Cardiac muscle cell (in vitro differentiated cells and primary cell): ENCODE results near the gene EEF1A2. TPM values are rescaled to one million over a fixed set of nuclear protein-coding genes. Genes with fewer than 3 reads are reported as not detected.

ENCODE experiments used
- DNase-seq, 2 donors: peaks; one replicate each; pipeline versions ENCODE4 v3.0.0 to v3.0.0-alpha.2; 2010 to 2017; ENCODE audit warnings: low read depth in 1 of 2, low spot score in 1 of 2
- H3K27ac ChIP-seq: fragments of 200-600 bp; sonication (generic); 2 replicates; pipeline ENCODE4 v1.5.1; 2016
- H3K27me3 ChIP-seq: fragments of 200-600 bp; sonication (generic); 2 replicates; pipeline ENCODE4 v1.6.0; 2016; ENCODE audit warnings: control low read depth
- H3K36me3 ChIP-seq: fragments of 200-600 bp; sonication (generic); 2 replicates; pipeline ENCODE4 v1.5.1; 2016; ENCODE audit warnings: control low read depth
- H3K4me1 ChIP-seq: fragments of 200-600 bp; sonication (generic); 2 replicates; pipeline ENCODE4 v1.8.1; 2017; ENCODE audit warnings: low read depth, mild to moderate bottlenecking, mixed run types
- H3K4me3 ChIP-seq: fragments of 200-600 bp; sonication (generic); 2 replicates; pipeline ENCODE4 v1.5.1; 2016; ENCODE audit warnings: mild to moderate bottlenecking
- H3K9me3 ChIP-seq: fragments of 200-600 bp; sonication (generic); 2 replicates; pipeline ENCODE4 v1.5.1; 2017; ENCODE audit warnings: low read depth, mild to moderate bottlenecking, control low read depth
- polyA plus RNA-seq: library from polyadenylated mRNA; unstranded; fragments of >200 nt; fragmentation: Nextera tagmentation; extraction: Ambion mirVana; gene quantifications from 2 replicates; pipeline ENCODE4 v1.2.1, GENCODE V29; 2016
- total RNA-seq: library from RNA; depleted of rRNA; stranded (reverse); fragments of >200 nt; gene quantifications from 2 replicates; pipeline ENCODE4 v1.2.3, GENCODE V29; 2016
- TF ChIP-seq, protein P1 (sequence below): IDR thresholded peaks from 2 replicates; pipeline ENCODE4 v1.5.1; 2012; ENCODE audit warnings: low read depth, mild to moderate bottlenecking, low read length

The EEF1A2 gene
- total and polyA plus RNA-seq, 2 experiments from 2014 or later, result 309 to 1,016 TPM

DNA sequence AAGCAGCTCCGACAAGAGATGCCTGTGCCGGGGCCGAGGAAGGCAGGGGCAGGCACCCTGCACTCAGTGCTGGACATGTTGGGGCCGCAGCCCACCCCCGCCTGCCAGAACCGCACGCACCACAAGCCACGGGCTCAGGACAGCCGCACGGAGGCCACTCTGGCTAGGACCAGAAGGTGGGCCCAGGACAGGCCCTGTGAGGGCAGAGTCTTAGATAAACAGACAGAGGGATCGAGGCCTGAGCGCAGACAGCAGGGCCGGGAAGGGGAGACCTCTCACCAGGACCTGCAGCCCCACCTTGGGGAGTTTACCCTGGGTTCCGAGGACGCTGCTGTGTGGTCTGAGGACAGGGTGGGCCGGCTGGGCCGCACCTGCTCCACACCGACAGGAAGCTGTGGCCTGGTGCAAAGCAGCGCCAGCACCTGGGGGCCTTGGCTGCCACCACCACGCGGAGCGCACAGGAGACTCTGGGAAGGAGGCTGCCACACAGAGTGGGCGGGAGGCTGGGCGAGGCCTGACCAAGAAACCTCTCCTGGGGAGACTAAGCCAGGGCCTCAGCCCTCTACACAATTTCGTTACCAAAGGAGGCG is 58.4 kb downstream of the EEF1A2 start:
- DNase-seq, result no peak
- TF ChIP-seq, protein P1, sequence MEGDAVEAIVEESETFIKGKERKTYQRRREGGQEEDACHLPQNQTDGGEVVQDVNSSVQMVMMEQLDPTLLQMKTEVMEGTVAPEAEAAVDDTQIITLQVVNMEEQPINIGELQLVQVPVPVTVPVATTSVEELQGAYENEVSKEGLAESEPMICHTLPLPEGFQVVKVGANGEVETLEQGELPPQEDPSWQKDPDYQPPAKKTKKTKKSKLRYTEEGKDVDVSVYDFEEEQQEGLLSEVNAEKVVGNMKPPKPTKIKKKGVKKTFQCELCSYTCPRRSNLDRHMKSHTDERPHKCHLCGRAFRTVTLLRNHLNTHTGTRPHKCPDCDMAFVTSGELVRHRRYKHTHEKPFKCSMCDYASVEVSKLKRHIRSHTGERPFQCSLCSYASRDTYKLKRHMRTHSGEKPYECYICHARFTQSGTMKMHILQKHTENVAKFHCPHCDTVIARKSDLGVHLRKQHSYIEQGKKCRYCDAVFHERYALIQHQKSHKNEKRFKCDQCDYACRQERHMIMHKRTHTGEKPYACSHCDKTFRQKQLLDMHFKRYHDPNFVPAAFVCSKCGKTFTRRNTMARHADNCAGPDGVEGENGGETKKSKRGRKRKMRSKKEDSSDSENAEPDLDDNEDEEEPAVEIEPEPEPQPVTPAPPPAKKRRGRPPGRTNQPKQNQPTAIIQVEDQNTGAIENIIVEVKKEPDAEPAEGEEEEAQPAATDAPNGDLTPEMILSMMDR, result no peak
- H3K4me1 ChIP-seq, result no peaks in the 10 kb centered on the region
- no peak overlapping the region for H3K4me3 ChIP-seq
- no peaks in the 10 kb centered on the region for H3K36me3 ChIP-seq
- no peaks in the 10 kb centered on the region for H3K27me3 ChIP-seq
- H3K27ac ChIP-seq, result no peak overlapping the region
- H3K9me3 ChIP-seq, result no peaks in the 10 kb centered on the region

DNA sequence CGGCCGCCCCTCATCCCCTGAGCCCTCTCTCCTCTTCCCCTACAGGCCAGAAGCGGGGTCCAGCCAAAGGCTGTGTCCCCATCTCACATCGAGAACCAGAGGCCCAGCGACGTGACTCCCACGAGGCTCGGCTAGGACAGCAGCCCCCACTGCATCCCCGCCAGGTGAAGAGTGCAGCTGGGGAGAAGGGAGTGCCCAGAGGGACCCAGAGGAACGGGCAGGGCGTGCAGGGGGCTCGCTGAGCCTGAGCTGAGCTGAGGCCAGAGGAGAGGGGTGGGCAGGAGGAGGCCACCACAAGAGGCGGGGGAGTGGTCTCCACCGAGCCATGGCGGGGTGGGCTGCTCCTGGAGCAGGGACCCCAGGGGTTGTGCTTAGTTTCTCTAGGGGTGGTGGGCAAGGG is 59.0 kb downstream of the EEF1A2 start:
- no peaks in the 10 kb centered on the region for H3K36me3 ChIP-seq
- no peak overlapping the region for H3K27ac ChIP-seq
- H3K4me3 ChIP-seq, result no peak overlapping the region
- no peaks in the 10 kb centered on the region for H3K4me1 ChIP-seq
- no peaks in the 10 kb centered on the region for H3K9me3 ChIP-seq
- no peak for DNase-seq
- TF ChIP-seq, protein P1, result no peak
- no peaks in the 10 kb centered on the region for H3K27me3 ChIP-seq

DNA sequence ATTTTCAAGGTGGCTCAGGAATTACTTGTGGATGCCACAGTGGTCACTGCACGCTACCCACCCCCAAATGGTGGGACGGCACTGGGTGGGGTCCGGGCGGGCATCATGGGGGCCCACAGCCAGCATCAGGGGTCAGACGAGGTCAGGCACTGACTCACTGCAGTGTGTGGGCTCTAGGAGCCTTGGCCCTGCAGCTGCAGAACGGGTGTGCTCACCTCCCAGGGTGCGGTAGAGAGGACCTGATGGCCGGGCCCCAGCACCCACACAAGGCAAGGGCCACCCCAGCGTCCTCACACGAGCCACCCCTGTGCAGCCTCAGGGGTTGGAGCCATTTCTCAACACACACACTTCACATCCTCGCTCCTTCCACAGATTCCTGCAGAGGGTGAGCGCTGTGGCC is 60.8 kb downstream of the EEF1A2 start:
- Histone ChIP-seq H3K4me1 (no peaks in the 10 kb centered on the region), H3K9me3 (no peaks in the 10 kb centered on the region), H3K4me3 (no peak overlapping the region), H3K27ac (no peak overlapping the region), H3K36me3 (no peaks in the 10 kb centered on the region), H3K27me3 (no peaks in the 10 kb centered on the region)
- TF ChIP-seq, protein P1, result no peak
- DNase-seq, result no peak

Other genes with a start within 250 kb of the EEF1A2 start
- 1.1 TPM in 1 of 2 replicates, not detected in the other for gene NKAIN4, start 244.6 kb downstream of the EEF1A2 start, total RNA-seq
- 0.44 TPM in 1 of 2 replicates, not detected in the other for gene NKAIN4, start 244.6 kb downstream of the EEF1A2 start, polyA plus RNA-seq
- gene ARFGAP1, start 226.3 kb downstream of the EEF1A2 start, total RNA-seq, result 63.2 and 96.5 TPM in 2 replicates
- gene ARFGAP1, start 226.3 kb downstream of the EEF1A2 start, polyA plus RNA-seq, result 85.3 and 94.5 TPM in 2 replicates
- 0.85 TPM in 1 of 2 replicates, not detected in the other for gene COL20A1, start 205.9 kb downstream of the EEF1A2 start, total RNA-seq
- 1.4 TPM in 1 of 2 replicates, not detected in the other for gene COL20A1, start 205.9 kb downstream of the EEF1A2 start, polyA plus RNA-seq
- gene CHRNA4, start 137.7 kb downstream of the EEF1A2 start, total RNA-seq, result 0.11 and 0.15 TPM in 2 replicates
- gene CHRNA4, start 137.7 kb downstream of the EEF1A2 start, polyA plus RNA-seq, result not detected in 2 replicates
- gene KCNQ2, start 26.4 kb downstream of the EEF1A2 start, total RNA-seq, result 13.7 and 18.0 TPM in 2 replicates
- gene KCNQ2, start 26.4 kb downstream of the EEF1A2 start, polyA plus RNA-seq, result 17.3 and 18.6 TPM in 2 replicates
- 248 and 265 TPM in 2 replicates for gene PPDPF, start 21.7 kb upstream of the EEF1A2 start, total RNA-seq
- gene PPDPF, start 21.7 kb upstream of the EEF1A2 start, polyA plus RNA-seq, result 368 and 463 TPM in 2 replicates
- not detected in 2 replicates for gene PTK6, start 38.3 kb upstream of the EEF1A2 start, total RNA-seq
- 0.30 and 0.38 TPM in 2 replicates for gene PTK6, start 38.3 kb upstream of the EEF1A2 start, polyA plus RNA-seq
- gene SRMS, start 48.7 kb upstream of the EEF1A2 start, total RNA-seq, result not detected in 2 replicates
- gene SRMS, start 48.7 kb upstream of the EEF1A2 start, polyA plus RNA-seq, result not detected in 2 replicates
- 3.4 and 3.7 TPM in 2 replicates for gene FNDC11, start 55.1 kb upstream of the EEF1A2 start, total RNA-seq
- 0.09 and 2.9 TPM in 2 replicates for gene FNDC11, start 55.1 kb upstream of the EEF1A2 start, polyA plus RNA-seq
- gene HELZ2, start 75.2 kb upstream of the EEF1A2 start, total RNA-seq, result 8.7 and 14.3 TPM in 2 replicates
- gene HELZ2, start 75.2 kb upstream of the EEF1A2 start, polyA plus RNA-seq, result 1.4 and 1.7 TPM in 2 replicates
- gene GMEB2, start 128.0 kb upstream of the EEF1A2 start, total RNA-seq, result 10.9 and 15.4 TPM in 2 replicates
- 10.8 and 11.4 TPM in 2 replicates for gene GMEB2, start 128.0 kb upstream of the EEF1A2 start, polyA plus RNA-seq
- 6.6 and 18.4 TPM in 2 replicates for gene STMN3, start 154.3 kb upstream of the EEF1A2 start, total RNA-seq
- gene STMN3, start 154.3 kb upstream of the EEF1A2 start, polyA plus RNA-seq, result 5.7 and 9.9 TPM in 2 replicates
- 14.9 TPM in 2 replicates for gene RTEL1, start 159.2 kb upstream of the EEF1A2 start, total RNA-seq
- gene RTEL1, start 159.2 kb upstream of the EEF1A2 start, polyA plus RNA-seq, result 14.8 and 15.8 TPM in 2 replicates
- 9.5 and 10.3 TPM in 2 replicates for gene TNFRSF6B, start 197.6 kb upstream of the EEF1A2 start, total RNA-seq
- gene TNFRSF6B, start 197.6 kb upstream of the EEF1A2 start, polyA plus RNA-seq, result 3.3 and 4.9 TPM in 2 replicates
- 46.1 and 61.3 TPM in 2 replicates for gene ARFRP1, start 208.9 kb upstream of the EEF1A2 start, total RNA-seq
- 75.0 and 85.1 TPM in 2 replicates for gene ARFRP1, start 208.9 kb upstream of the EEF1A2 start, polyA plus RNA-seq
- gene ZGPAT, start 209.0 kb upstream of the EEF1A2 start, total RNA-seq, result 36.3 and 48.8 TPM in 2 replicates
- 30.0 and 37.5 TPM in 2 replicates for gene ZGPAT, start 209.0 kb upstream of the EEF1A2 start, polyA plus RNA-seq
- gene LIME1, start 237.6 kb upstream of the EEF1A2 start, total RNA-seq, result 10.1 and 19.2 TPM in 2 replicates
- 7.0 and 17.4 TPM in 2 replicates for gene LIME1, start 237.6 kb upstream of the EEF1A2 start, polyA plus RNA-seq
- 79.2 and 177 TPM in 2 replicates for gene SLC2A4RG, start 240.7 kb upstream of the EEF1A2 start, total RNA-seq
- 46.6 and 58.0 TPM in 2 replicates for gene SLC2A4RG, start 240.7 kb upstream of the EEF1A2 start, polyA plus RNA-seq